VCaP (cell line): ENCODE data around the gene CC2D2A.

Experiments used
- H3K27ac ChIP-seq: fragments of 450-650 bp; 2 replicates; pipeline ENCODE4 v1.5.1; 2017
- CTCF ChIP-seq: fragments of 450-650 bp; conservative IDR thresholded peaks from 2 replicates; pipeline ENCODE4 v1.5.1; 2017; ENCODE audit warnings: mild to moderate bottlenecking, moderate library complexity

CC2D2A gene

GRCh38 chr4:15451181-15451865 is 18.4 kb upstream of the CC2D2A start:
- no peak for TF ChIP-seq CTCF
- H3K27ac ChIP-seq = no peak overlapping the region

GRCh38 chr4:15451866-15452765 is 17.6 kb upstream of the CC2D2A start:
- TF ChIP-seq CTCF = no peak
- no peak overlapping the region for H3K27ac ChIP-seq

GRCh38 chr4:15455290-15455689 is 14.4 kb upstream of the CC2D2A start:
- no peak overlapping the region for H3K27ac ChIP-seq
- no peak for TF ChIP-seq CTCF

- peak; percentile 79 for TF ChIP-seq CTCF
- no peak overlapping the region for H3K27ac ChIP-seq
Measured at GRCh38 chr4:15457406-15458201, 12.1 kb upstream of the CC2D2A start.

GRCh38 chr4:15458616-15459015 is 11.1 kb upstream of the CC2D2A start:
- TF ChIP-seq CTCF = no peak
- H3K27ac ChIP-seq = no peak overlapping the region

GRCh38 chr4:15459706-15460105 is 10.0 kb upstream of the CC2D2A start:
- no peak overlapping the region for H3K27ac ChIP-seq
- TF ChIP-seq CTCF = no peak

GRCh38 chr4:15466596-15466995 is 3.1 kb upstream of the CC2D2A start:
- TF ChIP-seq CTCF = no peak
- no peak overlapping the region for H3K27ac ChIP-seq
